ENCODE measurements around the gene CCDC47.
A peak's percentile ranks its signal among the peaks of the same experiment; 100 is the strongest.

CCDC47 gene

GRCh38 chr17:63754046-63754445, 19.4 kb downstream of the CCDC47 start:
- no peak overlapping the region for H3K4me3 ChIP-seq (ENCODE audit: low read depth, low read length)
- TF ChIP-seq, protein P1, sequence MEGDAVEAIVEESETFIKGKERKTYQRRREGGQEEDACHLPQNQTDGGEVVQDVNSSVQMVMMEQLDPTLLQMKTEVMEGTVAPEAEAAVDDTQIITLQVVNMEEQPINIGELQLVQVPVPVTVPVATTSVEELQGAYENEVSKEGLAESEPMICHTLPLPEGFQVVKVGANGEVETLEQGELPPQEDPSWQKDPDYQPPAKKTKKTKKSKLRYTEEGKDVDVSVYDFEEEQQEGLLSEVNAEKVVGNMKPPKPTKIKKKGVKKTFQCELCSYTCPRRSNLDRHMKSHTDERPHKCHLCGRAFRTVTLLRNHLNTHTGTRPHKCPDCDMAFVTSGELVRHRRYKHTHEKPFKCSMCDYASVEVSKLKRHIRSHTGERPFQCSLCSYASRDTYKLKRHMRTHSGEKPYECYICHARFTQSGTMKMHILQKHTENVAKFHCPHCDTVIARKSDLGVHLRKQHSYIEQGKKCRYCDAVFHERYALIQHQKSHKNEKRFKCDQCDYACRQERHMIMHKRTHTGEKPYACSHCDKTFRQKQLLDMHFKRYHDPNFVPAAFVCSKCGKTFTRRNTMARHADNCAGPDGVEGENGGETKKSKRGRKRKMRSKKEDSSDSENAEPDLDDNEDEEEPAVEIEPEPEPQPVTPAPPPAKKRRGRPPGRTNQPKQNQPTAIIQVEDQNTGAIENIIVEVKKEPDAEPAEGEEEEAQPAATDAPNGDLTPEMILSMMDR (conservative IDR thresholded peaks at IDR 0.05; ENCODE audit: low read depth, low read length): no peak
- no peak for DNase-seq (ENCODE audit: low read depth)

- H3K4me3 ChIP-seq (ENCODE audit: low read depth, low read length): no peak overlapping the region
- TF ChIP-seq, protein P1 (conservative IDR thresholded peaks at IDR 0.05; ENCODE audit: low read depth, low read length): no peak
- DNase-seq (ENCODE audit: low read depth): no peak
Measured at GRCh38 chr17:63753215-63753614, 20.2 kb downstream of the CCDC47 start.

GRCh38 chr17:63752707-63753106, 20.7 kb downstream of the CCDC47 start:
- no peak for DNase-seq (ENCODE audit: low read depth)
- no peak overlapping the region for H3K4me3 ChIP-seq (ENCODE audit: low read depth, low read length)
- TF ChIP-seq, protein P1 (conservative IDR thresholded peaks at IDR 0.05; ENCODE audit: low read depth, low read length): no peak

DNA sequence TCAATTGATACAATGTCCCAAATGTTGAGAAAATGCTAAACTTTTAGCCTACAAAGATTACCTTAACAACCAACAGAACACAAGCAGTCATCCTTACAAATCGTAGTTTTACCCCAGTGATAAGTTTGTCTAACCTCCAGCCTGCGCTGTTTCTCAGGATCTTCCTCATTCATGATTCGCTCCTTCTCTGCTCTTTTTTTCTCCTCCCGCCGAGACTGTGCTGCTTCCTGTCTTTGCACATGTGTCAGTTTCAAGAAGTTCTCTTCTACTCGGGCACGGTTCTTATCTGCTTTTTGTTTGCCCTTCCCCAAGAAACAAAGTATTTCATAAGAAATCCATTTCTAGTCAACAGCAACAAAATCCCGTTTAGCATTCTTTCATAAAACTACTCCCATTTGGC, 21.6 kb downstream of the CCDC47 start:
- DNase-seq (ENCODE audit: low read depth): no peak
- TF ChIP-seq, protein P1 (conservative IDR thresholded peaks at IDR 0.05; ENCODE audit: low read depth, low read length): no peak

GRCh38 chr17:63741408-63742173, 31.8 kb downstream of the CCDC47 start, which contains the start of gene STRADA:
Gene STRADA, minus strand, starts transcription at chr17:63741799. Its CDS starts 13,430 bp downstream, at chr17:63728369.
- H3K4me3 ChIP-seq (ENCODE audit: low read depth, low read length): peak within 1 kb of the TSS; percentile 91
- peak; percentile 98 for DNase-seq (ENCODE audit: low read depth)
- TF ChIP-seq, protein P1 (conservative IDR thresholded peaks at IDR 0.05; ENCODE audit: low read depth, low read length): no peak

More for the DNA sequence above, 21.6 kb downstream of the CCDC47 start:
- no peak overlapping the region for H3K4me3 ChIP-seq (ENCODE audit: low read depth, low read length)

DNA sequence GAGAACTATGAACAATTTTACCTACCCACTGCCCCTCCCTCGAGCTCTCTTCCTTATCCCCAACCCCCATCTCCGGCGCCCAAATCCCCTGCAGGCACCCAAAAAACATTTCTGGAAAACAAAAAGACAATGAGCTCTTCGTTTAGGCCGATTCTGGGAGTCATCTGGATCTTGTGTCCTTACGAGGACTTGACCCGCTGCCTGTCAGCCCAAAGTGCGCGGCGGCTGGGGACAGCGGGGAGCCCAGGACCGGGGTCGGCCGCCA, 32.3 kb downstream of the CCDC47 start:
- no peak for DNase-seq (ENCODE audit: low read depth)
- TF ChIP-seq, protein P1 (conservative IDR thresholded peaks at IDR 0.05; ENCODE audit: low read depth, low read length): no peak
- peak overlapping the region; percentile 91 for H3K4me3 ChIP-seq (ENCODE audit: low read depth, low read length)

Data from choroid plexus epithelial cell (primary cell).